Coronary artery (tissue), 2 donors: ENCODE results near the gene STAG2.
A peak's percentile ranks its signal among the peaks of the same experiment; 100 is the strongest.
"Not testable (repeated sequence)": the region's sequence is repeated elsewhere in the genome, so short reads cannot be mapped to it uniquely, and the experiment has no call there.

Source experiments
- DNase-seq: peaks from one replicate; pipeline ENCODE4 v3.0.0-alpha.2; 2017; ENCODE audit warnings: low spot score
- H3K27ac ChIP-seq, 2 donors: fragments of 200-600 bp; sonication (generic); one replicate each; pipeline ENCODE4 v1.5.1; 2016 to 2019
- H3K4me3 ChIP-seq: fragments of 200-600 bp; sonication (generic); 2 replicates; pipeline ENCODE4 v1.5.1; 2016; ENCODE audit warnings: mild to moderate bottlenecking, moderate library complexity
- TF ChIP-seq, protein P1 (sequence below): fragments of 200-600 bp; sonication (generic); IDR thresholded peaks from one replicate; pipeline ENCODE4 v1.5.1; 2019; ENCODE audit warnings: antibody characterized with exemption

Gene STAG2

DNA sequence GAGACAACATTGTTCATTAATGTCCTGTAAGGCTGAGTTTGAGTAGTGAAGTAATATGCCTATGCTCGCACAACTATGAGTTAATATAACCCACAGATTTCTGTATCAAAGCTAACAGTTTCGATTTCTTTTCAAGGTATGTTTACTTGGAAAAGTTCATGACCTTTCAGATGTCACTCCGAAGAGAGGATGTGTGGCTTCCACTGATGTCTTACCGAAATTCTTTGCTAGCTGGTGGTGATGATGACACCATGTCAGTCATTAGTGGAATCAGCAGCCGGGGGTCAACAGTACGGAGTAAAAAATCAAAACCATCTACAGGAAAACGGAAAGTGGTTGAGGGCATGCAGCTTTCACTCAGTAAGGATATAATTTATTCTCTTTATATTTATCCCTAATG lies 124.9 kb downstream of the STAG2 start:
- H3K4me3 ChIP-seq, result no peak overlapping the region
- H3K27ac ChIP-seq, result no peak overlapping the region
- TF ChIP-seq, protein P1, sequence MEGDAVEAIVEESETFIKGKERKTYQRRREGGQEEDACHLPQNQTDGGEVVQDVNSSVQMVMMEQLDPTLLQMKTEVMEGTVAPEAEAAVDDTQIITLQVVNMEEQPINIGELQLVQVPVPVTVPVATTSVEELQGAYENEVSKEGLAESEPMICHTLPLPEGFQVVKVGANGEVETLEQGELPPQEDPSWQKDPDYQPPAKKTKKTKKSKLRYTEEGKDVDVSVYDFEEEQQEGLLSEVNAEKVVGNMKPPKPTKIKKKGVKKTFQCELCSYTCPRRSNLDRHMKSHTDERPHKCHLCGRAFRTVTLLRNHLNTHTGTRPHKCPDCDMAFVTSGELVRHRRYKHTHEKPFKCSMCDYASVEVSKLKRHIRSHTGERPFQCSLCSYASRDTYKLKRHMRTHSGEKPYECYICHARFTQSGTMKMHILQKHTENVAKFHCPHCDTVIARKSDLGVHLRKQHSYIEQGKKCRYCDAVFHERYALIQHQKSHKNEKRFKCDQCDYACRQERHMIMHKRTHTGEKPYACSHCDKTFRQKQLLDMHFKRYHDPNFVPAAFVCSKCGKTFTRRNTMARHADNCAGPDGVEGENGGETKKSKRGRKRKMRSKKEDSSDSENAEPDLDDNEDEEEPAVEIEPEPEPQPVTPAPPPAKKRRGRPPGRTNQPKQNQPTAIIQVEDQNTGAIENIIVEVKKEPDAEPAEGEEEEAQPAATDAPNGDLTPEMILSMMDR, result no peak
- no peak for DNase-seq

DNA sequence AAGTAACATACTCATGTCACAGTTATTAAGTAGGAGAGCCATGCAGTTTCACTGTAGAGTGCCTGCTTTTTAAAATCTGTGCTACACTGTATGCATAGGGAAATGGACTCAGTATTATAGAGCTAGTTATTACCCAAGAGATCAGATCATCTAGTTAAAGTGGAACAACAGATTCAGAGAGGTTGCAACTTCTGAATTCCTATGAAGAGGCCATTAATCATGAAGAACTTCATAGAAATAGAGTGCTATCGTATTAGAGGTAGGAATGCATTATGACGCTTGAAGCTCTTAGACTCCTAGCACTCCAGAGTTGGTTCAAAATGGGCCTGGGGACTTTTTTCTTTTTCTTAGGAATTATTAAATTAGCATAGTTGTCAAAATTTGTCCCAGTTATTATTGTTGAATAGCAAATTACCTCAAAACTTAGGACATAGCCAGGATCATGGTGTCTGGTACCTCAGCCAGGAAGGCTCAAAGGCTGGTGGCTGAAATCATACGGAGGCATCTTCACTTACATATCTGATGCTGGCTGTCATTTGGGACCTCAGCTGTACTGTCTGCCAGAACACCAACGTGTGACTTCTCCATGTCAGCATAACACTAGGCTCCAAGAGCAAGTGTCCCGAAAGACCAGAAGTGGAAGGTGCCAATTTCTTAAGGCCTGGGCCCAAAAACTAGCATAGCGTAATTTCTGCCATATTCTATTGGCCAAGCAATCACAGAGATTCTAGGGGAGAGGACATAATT lies 125.7 kb downstream of the STAG2 start:
- H3K4me3 ChIP-seq, result no peak overlapping the region
- H3K27ac ChIP-seq, result no peak overlapping the region
- TF ChIP-seq, protein P1, result no peak
- no peak for DNase-seq

DNA sequence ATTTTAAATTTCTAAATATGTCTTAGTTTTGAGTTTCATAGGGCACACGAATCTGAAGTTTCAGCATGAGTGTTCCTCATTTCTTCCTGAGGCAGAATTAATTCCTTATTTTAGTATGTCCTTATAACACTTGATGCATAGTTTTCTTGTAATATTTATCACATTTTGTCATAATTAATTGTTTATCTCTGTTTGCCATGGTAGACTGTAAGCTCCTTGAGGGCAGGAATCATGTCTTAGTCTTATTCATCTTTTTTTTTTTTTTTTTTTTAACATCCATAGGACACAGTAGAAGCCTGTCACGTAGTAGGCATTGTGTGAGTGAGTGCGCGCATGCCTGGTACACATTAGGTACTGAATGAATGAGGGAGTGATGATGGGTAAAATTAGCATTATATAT lies 131.7 kb downstream of the STAG2 start:
- TF ChIP-seq, protein P1, result no peak
- H3K27ac ChIP-seq, result no peak overlapping the region
- no peak for DNase-seq
- H3K4me3 ChIP-seq, result no peak overlapping the region

DNA sequence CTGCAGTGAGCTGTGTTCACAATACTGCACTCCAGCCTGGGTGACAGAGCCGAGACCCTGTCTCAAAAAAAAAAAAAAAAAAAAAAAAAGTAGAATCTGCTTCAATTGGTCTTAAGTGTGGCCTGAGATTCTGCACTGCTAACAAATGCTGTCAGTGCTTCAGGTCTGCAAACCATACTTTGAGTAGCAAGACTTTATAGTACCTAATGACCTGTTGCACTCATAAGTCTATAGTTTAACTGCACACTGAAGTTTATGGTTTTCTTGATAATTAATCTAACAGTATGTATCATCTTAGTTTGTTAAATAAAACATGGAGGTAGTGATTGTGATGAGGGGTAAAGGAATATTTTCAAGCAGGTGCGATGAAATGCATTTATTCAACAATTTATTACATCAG lies 135.6 kb downstream of the STAG2 start:
- no peak for DNase-seq
- H3K4me3 ChIP-seq, result no peak overlapping the region
- TF ChIP-seq, protein P1, result no peak

DNA sequence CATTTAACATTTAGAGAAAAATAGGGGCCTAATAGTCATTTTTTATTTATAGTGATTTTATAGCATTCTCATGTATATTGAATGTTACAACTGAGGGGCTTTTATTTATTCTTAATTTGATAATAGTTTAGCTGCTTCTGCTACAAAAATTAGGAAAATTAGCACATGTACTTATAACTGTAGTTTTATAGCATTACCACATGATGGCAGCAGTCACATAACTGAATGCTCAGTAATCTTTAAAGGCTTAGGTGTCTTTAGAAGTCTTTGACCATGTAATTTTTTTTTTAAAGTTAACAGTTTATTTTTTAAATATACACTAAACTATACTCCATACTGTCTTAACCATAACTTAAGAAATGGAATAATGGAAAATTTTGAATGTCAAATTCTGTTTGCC lies 136.6 kb downstream of the STAG2 start:
- Histone ChIP-seq H3K4me3 (no peak overlapping the region), H3K27ac (no peak overlapping the region)
- TF ChIP-seq, protein P1, result peak; percentile 33
- DNase-seq, result no peak

More for the DNA sequence above, 135.6 kb downstream of the STAG2 start:
- H3K27ac ChIP-seq, result no peak overlapping the region

DNA sequence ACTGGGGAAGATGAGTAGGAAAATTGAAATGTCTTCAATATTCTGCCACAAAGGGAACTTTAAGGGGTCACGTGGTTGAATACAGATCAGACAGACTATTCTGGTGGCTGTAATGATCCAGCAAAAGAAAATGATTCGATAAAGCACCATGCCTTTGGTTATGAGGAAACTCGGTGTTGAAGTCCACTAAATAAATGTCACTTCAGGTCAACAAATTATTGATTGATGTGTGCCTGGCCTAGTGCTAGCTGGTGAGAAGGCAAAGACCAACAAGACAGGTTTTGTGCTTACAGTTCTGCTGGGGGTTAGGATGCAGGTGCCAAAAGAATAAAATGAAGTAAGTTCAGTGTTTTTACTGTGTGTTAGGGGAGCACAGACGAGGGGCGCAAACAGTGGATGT lies 142.5 kb downstream of the STAG2 start:
- no peak overlapping the region for H3K4me3 ChIP-seq
- H3K27ac ChIP-seq, result no peak overlapping the region
- TF ChIP-seq, protein P1, result no peak
- DNase-seq, result no peak

DNA sequence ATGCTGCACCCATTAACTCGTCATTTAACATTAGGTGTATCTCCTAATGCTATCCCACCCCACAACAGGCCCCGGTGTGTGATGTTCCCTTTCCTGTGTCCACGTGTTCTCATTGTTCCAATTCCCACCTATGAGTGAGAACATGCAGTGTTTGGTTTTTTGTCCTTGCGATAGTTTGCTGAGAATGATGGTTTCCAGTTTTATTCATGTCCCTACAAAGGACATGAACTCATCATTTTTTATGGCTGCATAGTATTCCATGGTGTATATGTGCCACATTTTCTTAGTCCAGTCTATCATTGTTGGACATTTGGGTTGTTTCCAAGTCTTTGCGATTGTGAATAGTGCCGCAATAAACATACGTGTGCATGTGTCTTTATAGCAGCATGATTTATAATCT lies 143.0 kb downstream of the STAG2 start:
- H3K27ac ChIP-seq, DNase-seq, H3K4me3 ChIP-seq: not testable (repeated sequence)
